ENCODE measurements around the gene ANXA11.
"Not testable (repeated sequence)": the region's sequence is repeated elsewhere in the genome, so short reads cannot be mapped to it uniquely, and the experiment has no call there.

- TF ChIP-seq CTCF, POLR2A, POLR2AphosphoS5 (IDR thresholded peaks at IDR 0.05): not testable (repeated sequence)
Measured at GRCh38 chr10:80244371-80244770, 39.0 kb upstream of the ANXA11 start.

All from prostate gland (tissue), 2 donors.